Measurements from ENCODE around the gene PRICKLE4.
A peak's percentile ranks its signal among the peaks of the same experiment; 100 is the strongest.

DNA sequence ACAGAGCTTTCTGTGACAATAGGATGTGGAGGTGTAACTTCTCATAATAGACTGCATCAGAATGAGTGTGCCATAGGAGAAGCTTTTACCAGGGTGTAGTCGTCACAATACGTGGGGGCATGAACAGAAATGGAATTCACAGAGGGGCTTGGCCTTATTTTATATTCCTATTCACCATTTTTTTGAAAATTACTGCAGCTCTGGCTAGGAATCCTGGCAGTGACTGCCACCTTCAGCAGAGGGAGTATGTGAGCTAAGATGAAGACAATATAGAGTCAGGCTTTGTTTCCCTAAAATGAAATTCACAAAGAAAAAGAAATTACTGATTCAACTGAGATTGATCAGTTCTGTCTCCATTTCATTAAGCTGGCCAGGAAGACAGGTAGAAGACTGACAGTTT, 20.8 kb downstream of the PRICKLE4 start:
- peak; percentile 49 for TF ChIP-seq CTCF (conservative IDR thresholded peaks at IDR 0.05; ENCODE audit: low read depth, low read length)
- no peak for TF ChIP-seq EZH2 (IDR thresholded peaks at IDR 0.05; ENCODE audit: borderline replicate concordance, low read depth, low read length, poor library complexity, severe bottlenecking)
